GM23338 (cell line): Measurements from ENCODE around the gene CASQ1. TPM values are rescaled to one million over a fixed set of nuclear protein-coding genes. Genes with fewer than 3 reads are reported as not detected.

Experiments
- ATAC-seq: fragments of 200-7000 bp; cut with Tn5 transposase; 3 replicates; pipeline ENCODE4 v1.9.1; 2020
- DNase-seq: peaks from one replicate; pipeline ENCODE4 v3.0.0-alpha.2; 2015; ENCODE audit warnings: low spot score
- H2AFZ ChIP-seq: fragments of 200-600 bp; sonication (generic); 2 replicates; pipeline ENCODE4 v1.8.0; 2016; ENCODE audit warnings: antibody characterized with exemption, mild to moderate bottlenecking, moderate library complexity
- H3F3A ChIP-seq: fragments of 200-600 bp; sonication (generic); replicated peaks from 2 replicates; pipeline ENCODE4 v1.8.0; 2017; ENCODE audit warnings: antibody characterized with exemption, mixed run types, low read depth
- H3K27ac ChIP-seq: fragments of 200-600 bp; sonication (generic); 2 replicates; pipeline ENCODE4 v1.6.1; 2016; ENCODE audit warnings: low read depth
- H3K27me3 ChIP-seq: fragments of 200-600 bp; sonication (generic); 2 replicates; pipeline ENCODE4 v1.8.0; 2016; ENCODE audit warnings: mild to moderate bottlenecking, mixed run types, moderate library complexity; ENCODE audit not compliant: insufficient read depth
- H3K36me3 ChIP-seq: fragments of 200-600 bp; sonication (generic); 2 replicates; pipeline ENCODE4 v1.8.0; 2016; ENCODE audit warnings: mild to moderate bottlenecking; ENCODE audit not compliant: insufficient read depth
- H3K4me1 ChIP-seq: fragments of 200-600 bp; sonication (generic); 2 replicates; pipeline ENCODE4 v1.8.0; 2016; ENCODE audit warnings: mild to moderate bottlenecking, moderate library complexity; ENCODE audit not compliant: insufficient read depth
- H3K4me2 ChIP-seq: fragments of 200-600 bp; sonication (generic); 2 replicates; pipeline ENCODE4 v1.7.1; 2017; ENCODE audit warnings: mixed run types
- H3K4me3 ChIP-seq: fragments of 200-600 bp; sonication (generic); 2 replicates; pipeline ENCODE4 v1.6.1; 2016; ENCODE audit warnings: mixed run types
- H3K79me2 ChIP-seq: fragments of 200-600 bp; sonication (generic); replicated peaks from 2 replicates; pipeline ENCODE4 v1.8.0; 2017; ENCODE audit warnings: mild to moderate bottlenecking; ENCODE audit not compliant: insufficient read depth
- H3K9me2 ChIP-seq: fragments of 200-600 bp; sonication (generic); 2 replicates; pipeline ENCODE4 v1.8.0; 2017; ENCODE audit not compliant: insufficient read depth
- H4K20me1 ChIP-seq: fragments of 200-600 bp; sonication (generic); replicated peaks from 2 replicates; pipeline ENCODE4 v1.8.0; 2017; ENCODE audit warnings: mild to moderate bottlenecking; ENCODE audit not compliant: insufficient read depth
- H3K27ac Mint-ChIP-seq: 2 replicates; pipeline ENCODE4 v1.8.0; 2020; ENCODE audit warnings: inconsistent platforms, mild to moderate bottlenecking, moderate library complexity, mixed read lengths
- H3K27me3 Mint-ChIP-seq: 3 replicates; pipeline ENCODE4 v1.8.0; 2022; ENCODE audit warnings: low read depth, mild to moderate bottlenecking, moderate library complexity, mixed read lengths, inconsistent platforms; ENCODE audit not compliant: insufficient read depth, poor library complexity
- H3K36me3 Mint-ChIP-seq: 3 replicates; pipeline ENCODE4 v1.8.0; 2021; ENCODE audit warnings: low read depth, mild to moderate bottlenecking, inconsistent platforms, moderate library complexity, mixed read lengths
- H3K4me1 Mint-ChIP-seq: 3 replicates; pipeline ENCODE4 v1.8.0; 2020; ENCODE audit warnings: mild to moderate bottlenecking, inconsistent platforms, mixed read lengths
- H3K4me3 Mint-ChIP-seq: 3 replicates; pipeline ENCODE4 v1.8.0; 2021; ENCODE audit warnings: moderate library complexity, mild to moderate bottlenecking, inconsistent platforms, mixed read lengths
- H3K9me3 Mint-ChIP-seq: 3 replicates; pipeline ENCODE4 v1.8.0; 2020; ENCODE audit warnings: moderate library complexity, mild to moderate bottlenecking, inconsistent platforms, mixed read lengths
- CREB1 ChIP-seq: fragments of 250-450 bp; sonication (Bioruptor Pico); IDR thresholded peaks from 2 replicates; pipeline ENCODE4 v1.5.0; 2020; ENCODE audit warnings: low read depth, mild to moderate bottlenecking, moderate library complexity
- CTCF ChIP-seq, 2 experiments: fragments of 200-600 bp in 1 of 2; sonication (generic) in 1 of 2; conservative IDR thresholded peaks; 2 replicates each; pipeline versions ENCODE4 v1.5.1 to v1.6.1; 2016 to 2017; ENCODE audit warnings: antibody characterized with exemption in 2 of 2, low read depth in 2 of 2, mild to moderate bottlenecking in 2 of 2, moderate library complexity in 1 of 2
- ETS1 ChIP-seq: IDR thresholded peaks from 2 replicates; pipeline ENCODE4 v1.6.1; 2016; ENCODE audit warnings: antibody characterized with exemption
- EZH2 ChIP-seq: fragments of 200-600 bp; sonication (generic); IDR thresholded peaks from one replicate; pipeline ENCODE4 v1.8.0; 2017; ENCODE audit warnings: antibody characterized with exemption, mild to moderate bottlenecking, low read depth; ENCODE audit not compliant: unreplicated experiment
- EZH2phosphoT487 ChIP-seq: fragments of 200-600 bp; sonication (generic); IDR thresholded peaks from one replicate; pipeline ENCODE4 v1.8.1; 2018; ENCODE audit warnings: antibody characterized with exemption; ENCODE audit not compliant: unreplicated experiment
- JUNB ChIP-seq: IDR thresholded peaks from one replicate; pipeline ENCODE4 v1.6.1; 2016; ENCODE audit warnings: antibody characterized with exemption; ENCODE audit not compliant: unreplicated experiment
- REST ChIP-seq: IDR thresholded peaks from one replicate; pipeline ENCODE4 v1.6.1; 2018; ENCODE audit warnings: antibody characterized with exemption; ENCODE audit not compliant: unreplicated experiment
- ZNF114 ChIP-seq: fragments of 250-450 bp; sonication (Bioruptor Pico); IDR thresholded peaks from 2 replicates; pipeline ENCODE4 v1.5.0; 2020; ENCODE audit warnings: mild to moderate bottlenecking, moderate library complexity
- ZNF331 ChIP-seq: fragments of 250-450 bp; sonication (Bioruptor Pico); IDR thresholded peaks from 2 replicates; pipeline ENCODE4 v1.5.0; 2020; ENCODE audit warnings: low read depth, mild to moderate bottlenecking, moderate library complexity
- polyA plus RNA-seq: library from polyadenylated mRNA; unstranded; fragments of >200 nt; fragmentation: Nextera tagmentation; extraction: Ambion mirVana; gene quantifications from 2 replicates; pipeline ENCODE4 v1.2.1, GENCODE V29; 2016
- total RNA-seq: library from RNA; depleted of rRNA; stranded (reverse); fragments of >200 nt; shearing (Covaris generic); gene quantifications from 2 replicates; pipeline ENCODE4 v1.2.3, GENCODE V29; 2014

CASQ1 gene
- total and polyA plus RNA-seq, 2 experiments from 2014 or later: 1.1 to 2.8 TPM

- Mint-ChIP-seq H3K4me3 (no peak overlapping the region), H3K27me3 (peaks cover 3% of the 10 kb centered on the region), H3K9me3 (no peaks in the 10 kb centered on the region; the same call in 2 of the 3 replicates), H3K4me1 (peaks cover 4% of the 10 kb centered on the region), H3K27ac (no peak overlapping the region), H3K36me3 (no peaks in the 10 kb centered on the region)
- peaks cover 28% of the 10 kb centered on the region for H3K4me1 ChIP-seq
- no peak overlapping the region for H3K4me2 ChIP-seq
- no peak overlapping the region for H3K4me3 ChIP-seq
- no peak for DNase-seq
- H3K36me3 ChIP-seq: no peaks in the 10 kb centered on the region
- H2AFZ ChIP-seq: no peak overlapping the region
- TF ChIP-seq ZNF114 (CRISPR knock-in tag) (no peak), ZNF331 (CRISPR knock-in tag) (no peak), EZH2phosphoT487 (no peak), ETS1 (no peak), EZH2 (no peak), JUNB (no peak)
- H3K27me3 ChIP-seq: no peaks in the 10 kb centered on the region
- H4K20me1 ChIP-seq: no peaks in the 10 kb centered on the region
- no peak overlapping the region for H3K27ac ChIP-seq
- H3K79me2 ChIP-seq: no peaks in the 10 kb centered on the region
- no peak for ATAC-seq
- peaks cover 3% of the 10 kb centered on the region; the same call in 1 of the 2 replicates for H3K9me2 ChIP-seq
- H3F3A ChIP-seq: 0 out of 2 replicates have a peak, but pooled peaks cover 9% of the 10 kb centered on the region
Observed at GRCh38 chr1:160194737-160195059, 4.3 kb downstream of the CASQ1 start.

- H4K20me1 ChIP-seq: no peaks in the 10 kb centered on the region
Observed at GRCh38 chr1:160196143-160196542, 5.8 kb downstream of the CASQ1 start.

More at GRCh38 chr1:160196143-160196542, 5.8 kb downstream of the CASQ1 start:
- no peak overlapping the region for H3K4me2 ChIP-seq
- peaks cover 3% of the 10 kb centered on the region; the same call in 1 of the 2 replicates for H3K9me2 ChIP-seq
- ATAC-seq: no peak
- H3K27me3 ChIP-seq: no peaks in the 10 kb centered on the region
- no peak overlapping the region for H3K4me3 Mint-ChIP-seq
- DNase-seq: no peak
- peaks cover 14% of the 10 kb centered on the region for H3K4me1 ChIP-seq
- H3K79me2 ChIP-seq: no peaks in the 10 kb centered on the region
- no peak overlapping the region for H3K27ac ChIP-seq
- no peaks in the 10 kb centered on the region; the same call in 2 of the 3 replicates for H3K9me3 Mint-ChIP-seq
- H3K4me1 Mint-ChIP-seq: no peaks in the 10 kb centered on the region
- no peak overlapping the region for H3K27ac Mint-ChIP-seq
- H3K4me3 ChIP-seq: no peak overlapping the region
- no peak overlapping the region for H2AFZ ChIP-seq
- no peaks in the 10 kb centered on the region for H3K36me3 ChIP-seq
- peaks cover 3% of the 10 kb centered on the region for H3K27me3 Mint-ChIP-seq
- no peak for TF ChIP-seq ETS1
- no peak for TF ChIP-seq CTCF (conservative IDR thresholded peaks at IDR 0.05; ENCODE audit: low read depth in 2 of 2)
- no peak for TF ChIP-seq EZH2phosphoT487
- no peak for TF ChIP-seq CREB1 (CRISPR knock-in tag)
- TF ChIP-seq REST: no peak
- H3F3A ChIP-seq: 0 out of 2 replicates have a peak, but pooled peaks cover 9% of the 10 kb centered on the region
- H3K36me3 Mint-ChIP-seq: no peaks in the 10 kb centered on the region
